GM21360 (cell line): Measurements from ENCODE around the gene ASB14.
"Not testable (repeated sequence)": the region's sequence is repeated elsewhere in the genome, so short reads cannot be mapped to it uniquely, and the experiment has no call there.

Source experiments
- ATAC-seq: cut with Tn5 transposase; IDR thresholded peaks from one replicate; pipeline ENCODE4 v1.9.1; 2021; ENCODE audit warnings: mild to moderate bottlenecking, moderate library complexity; ENCODE audit not compliant: unreplicated experiment

The ASB14 gene

DNA sequence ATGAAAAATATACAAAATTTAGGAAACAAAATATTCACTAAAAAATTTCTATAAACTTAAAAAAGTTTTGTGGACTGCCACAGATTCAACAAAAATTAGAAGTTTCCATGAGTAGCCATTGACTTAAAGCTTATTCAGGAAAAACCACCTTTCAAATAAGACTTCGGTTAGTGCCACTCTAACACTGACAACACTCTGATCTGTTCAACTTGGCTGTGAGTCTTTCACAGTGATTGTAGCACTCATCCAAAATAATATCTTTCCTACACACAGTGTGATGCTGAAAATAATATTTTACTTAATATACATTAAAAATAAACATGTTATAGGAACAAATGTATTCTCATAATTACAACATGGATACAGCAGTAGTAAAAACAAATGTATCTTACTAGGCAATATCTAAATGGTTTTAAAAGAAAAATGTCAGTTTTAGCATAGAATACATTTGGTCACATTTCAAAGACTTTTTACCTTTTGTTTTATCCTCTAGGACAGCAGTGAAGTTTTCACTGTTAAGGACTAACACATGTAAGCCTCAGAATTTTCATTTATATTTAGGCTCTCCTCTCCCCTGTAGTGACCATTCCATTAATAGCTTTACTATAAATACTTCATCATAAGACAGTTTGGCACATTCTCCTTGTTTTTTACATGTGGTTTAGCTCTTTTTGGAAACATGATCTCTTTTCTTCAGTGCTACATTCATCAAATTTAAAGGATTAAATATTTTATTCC, at the start of gene ASB14:
TSS of gene ASB14 (minus strand) at position 527 of the 738 bp plus-strand sequence. CDS start 652 bp downstream, outside the sequence.
- ATAC-seq = no peak

DNA sequence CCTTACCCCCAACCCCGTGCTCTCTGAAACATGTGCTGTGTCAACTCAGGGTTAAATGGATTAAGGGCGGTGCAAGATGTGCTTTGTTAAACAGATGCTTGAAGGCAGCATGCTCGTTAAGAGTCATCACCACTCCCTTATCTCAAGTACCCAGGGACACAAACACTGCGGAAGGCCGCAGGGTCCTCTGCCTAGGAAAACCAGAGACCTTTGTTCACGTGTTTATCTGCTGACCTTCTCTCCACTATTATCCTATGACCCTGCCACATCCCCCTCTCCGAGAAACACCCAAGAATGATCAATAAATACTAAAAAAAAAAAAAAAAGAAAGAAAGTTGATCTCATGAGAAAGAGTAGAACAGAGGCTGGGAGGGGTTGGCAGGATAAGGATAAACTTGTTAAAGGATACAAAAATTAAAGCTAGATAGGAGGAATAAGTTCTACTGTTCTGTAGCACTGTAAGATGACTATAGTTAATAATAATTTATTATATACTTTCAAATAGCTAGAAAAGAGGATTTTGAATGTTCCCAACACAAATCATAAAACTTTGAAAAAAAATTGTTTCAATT, 46.7 kb upstream of the ASB14 start:
- ATAC-seq = not testable (repeated sequence)

DNA sequence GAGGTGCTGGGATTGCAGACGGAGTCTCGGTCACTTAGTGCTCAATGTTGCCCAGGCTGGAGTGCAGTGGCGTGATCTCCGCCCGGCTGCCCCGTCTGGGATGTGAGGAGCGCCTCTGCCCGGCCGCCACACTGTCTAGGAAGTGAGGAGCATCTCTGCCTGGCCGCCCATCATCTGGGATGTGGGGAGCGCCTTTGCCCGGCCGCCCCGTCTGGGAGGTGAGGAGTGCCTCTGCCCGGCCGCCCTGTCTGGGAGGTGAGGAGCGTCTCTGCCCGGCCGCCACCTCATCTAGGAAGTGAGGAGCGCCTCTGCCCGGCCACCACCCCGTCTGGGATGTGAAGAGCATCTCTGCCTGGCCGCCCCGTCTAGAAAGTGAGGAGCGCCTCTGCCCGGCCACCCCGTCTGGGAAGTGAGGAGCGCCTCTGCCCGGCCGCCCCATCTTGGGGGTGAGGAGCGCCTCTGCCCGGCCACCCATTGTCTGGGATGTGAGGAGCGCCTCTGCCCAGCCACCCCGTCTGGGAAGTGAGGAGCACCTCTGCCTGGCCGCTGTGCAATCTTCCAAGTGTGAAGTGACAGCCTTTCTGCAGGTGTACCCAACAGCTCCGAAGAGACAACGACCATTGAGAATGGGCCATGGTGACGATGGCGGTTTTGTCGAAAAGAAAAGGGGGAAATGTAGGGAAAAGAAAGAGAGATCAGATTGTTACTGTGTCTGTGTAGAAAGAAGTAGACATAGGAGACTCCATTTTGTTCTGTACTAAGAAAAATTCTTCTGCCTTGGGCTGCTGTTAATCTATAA, 46.0 kb upstream of the ASB14 start:
- not testable (repeated sequence) for ATAC-seq

DNA sequence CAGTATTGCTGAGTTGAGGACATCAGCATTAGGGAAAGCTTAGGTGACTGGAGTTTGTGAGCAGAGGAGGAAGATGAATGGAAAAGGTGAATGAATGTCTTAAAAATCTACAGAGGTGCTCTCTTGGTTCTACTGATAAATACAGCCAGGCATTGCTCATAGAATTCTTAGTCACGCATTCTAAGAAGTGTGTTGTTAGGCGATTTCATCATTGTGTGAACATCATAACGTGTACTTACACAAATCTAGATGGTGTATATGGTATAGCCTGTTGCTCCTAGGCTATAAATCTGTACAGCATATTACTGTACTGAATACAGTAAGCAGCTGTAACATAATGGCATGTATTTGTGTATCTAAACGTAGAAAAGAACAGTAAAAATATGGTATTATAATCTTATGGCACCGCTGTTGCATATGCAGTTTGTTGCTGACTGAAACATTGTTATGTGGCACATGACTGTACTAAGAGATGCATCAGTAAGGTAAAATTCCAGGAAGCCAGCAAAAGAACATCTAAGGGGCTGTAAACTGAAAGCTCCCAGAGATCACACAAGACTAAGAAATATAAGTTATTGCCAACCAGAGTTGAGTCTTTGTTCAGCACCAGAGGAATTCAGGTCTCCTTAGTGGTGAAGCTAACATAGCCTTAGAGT, 42.9 kb upstream of the ASB14 start:
- ATAC-seq = no peak

DNA sequence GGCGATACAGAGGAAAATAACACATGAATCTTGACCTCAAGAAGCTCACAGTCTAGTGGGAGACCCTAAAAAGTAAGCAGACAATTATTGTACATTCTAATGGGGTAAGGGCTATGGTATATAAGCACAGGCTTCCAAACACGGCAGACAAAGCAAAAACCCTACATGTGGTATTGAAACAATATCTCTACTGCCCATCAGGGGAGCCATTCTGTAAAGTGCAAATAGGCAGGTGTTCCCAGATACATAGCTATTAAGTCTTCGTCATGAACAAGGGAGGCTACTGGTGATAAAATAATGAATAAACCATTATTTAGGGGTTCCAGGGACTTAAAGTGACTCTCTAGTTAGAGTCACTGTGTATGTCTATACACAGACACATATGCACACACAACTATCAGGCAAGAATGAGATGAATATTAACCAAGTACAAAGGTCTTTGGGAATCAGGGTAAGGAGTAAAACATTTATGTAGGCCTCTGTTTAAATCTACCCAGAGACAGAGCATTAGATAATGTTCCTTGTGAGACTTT, 38.7 kb upstream of the ASB14 start:
- ATAC-seq = no peak

DNA sequence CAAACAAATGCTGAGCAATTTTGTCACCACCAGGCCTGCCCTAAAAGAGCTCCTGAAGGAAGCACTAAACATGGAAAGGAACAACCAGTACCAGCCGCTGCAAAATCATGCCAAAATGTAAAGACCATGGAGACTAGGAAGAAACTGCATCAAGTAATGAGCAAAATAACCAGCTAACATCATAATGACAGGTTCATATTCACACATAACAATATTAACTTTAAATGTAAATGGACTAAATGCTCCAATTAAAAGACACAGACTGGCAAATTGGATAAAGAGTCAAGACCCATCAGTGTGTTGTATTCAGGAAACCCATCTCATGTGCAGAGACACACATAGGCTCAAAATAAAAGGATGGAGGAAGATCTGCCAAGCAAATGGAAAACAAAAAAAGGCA, 34.0 kb upstream of the ASB14 start:
- ATAC-seq = not testable (repeated sequence)

DNA sequence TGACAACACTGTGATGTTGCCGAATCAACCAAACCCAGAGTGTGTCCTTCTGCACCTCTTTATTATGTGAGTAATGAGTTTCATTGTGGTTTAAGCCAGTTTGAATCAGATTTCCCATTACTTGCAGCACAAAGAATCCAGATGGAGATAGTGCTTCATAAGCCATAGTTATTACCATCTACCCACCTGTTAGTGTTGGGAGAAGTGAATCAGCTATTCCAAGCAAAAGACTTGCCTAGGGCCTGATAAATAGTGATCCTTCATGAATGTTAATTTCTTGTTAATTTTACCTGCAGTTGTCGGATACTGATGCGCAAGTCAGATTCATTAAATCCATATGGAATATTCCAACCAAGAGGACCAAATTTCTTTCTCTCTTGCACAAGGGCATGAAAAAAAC, 21.7 kb upstream of the ASB14 start:
- no peak for ATAC-seq

DNA sequence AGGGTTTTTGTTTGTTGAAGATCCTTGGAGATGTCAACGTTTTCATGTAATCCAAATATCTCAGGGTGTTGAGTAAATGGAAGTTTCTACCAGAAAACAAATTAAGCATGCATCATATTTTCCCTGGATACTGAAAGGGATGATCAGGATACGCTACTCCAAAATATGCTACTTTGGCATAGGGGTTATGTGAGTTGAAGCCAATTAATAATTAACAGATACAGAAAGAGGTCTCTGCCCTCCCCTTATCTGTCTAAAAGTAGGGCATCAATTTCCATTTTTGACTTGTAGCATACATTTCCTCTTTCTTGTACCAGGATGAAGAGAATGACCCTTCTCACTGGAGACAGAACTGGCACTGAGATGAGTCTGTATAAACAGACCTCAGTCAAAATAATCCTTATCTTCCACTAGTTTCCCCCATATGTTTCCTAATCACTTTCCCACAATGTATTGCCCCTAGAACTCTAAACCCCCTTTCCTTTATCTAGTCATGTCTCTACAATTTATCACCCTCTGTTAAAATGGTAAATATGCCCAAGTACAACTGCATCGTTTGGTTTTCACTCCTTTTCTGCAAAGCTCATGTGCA, 17.4 kb upstream of the ASB14 start:
- ATAC-seq = no peak

DNA sequence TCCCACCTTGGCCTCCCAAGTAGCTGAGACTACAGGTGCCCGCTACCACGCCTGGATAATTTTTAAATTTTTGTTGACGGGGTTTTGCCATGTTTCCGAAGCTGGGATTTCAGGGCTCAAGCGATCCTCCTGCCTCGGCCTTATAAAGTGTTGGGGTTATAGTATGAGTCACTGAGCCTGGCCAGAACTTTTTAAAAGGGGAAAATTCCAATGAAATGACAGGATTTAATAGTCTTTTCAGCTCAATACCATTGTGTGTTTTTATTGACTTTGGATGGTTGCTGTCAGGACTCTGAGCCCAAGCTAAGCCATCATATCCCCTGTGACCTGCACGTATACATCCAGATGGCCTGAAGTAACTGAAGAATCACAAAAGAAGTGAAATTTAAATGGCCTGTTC, 11.0 kb upstream of the ASB14 start:
- ATAC-seq = not testable (repeated sequence)

DNA sequence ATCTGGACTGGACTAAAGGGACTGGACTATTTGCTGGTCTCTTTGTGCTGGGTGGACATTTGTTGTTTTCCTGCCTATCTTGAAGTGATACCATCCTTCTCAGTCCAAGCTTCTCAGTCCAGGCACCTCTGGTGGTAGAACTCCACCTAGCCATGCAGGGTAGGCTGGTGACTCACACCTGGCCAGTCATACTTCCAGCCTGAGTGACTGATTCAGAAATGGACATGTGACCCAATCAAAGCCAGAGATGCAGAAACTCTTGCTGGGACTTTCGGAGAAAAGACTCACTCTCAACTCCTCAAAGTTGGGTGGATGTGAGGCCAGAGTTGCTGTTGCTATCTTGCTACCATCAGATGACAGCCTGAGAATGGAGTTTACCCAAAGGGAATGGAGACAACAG, 5.6 kb upstream of the ASB14 start:
- ATAC-seq = no peak

DNA sequence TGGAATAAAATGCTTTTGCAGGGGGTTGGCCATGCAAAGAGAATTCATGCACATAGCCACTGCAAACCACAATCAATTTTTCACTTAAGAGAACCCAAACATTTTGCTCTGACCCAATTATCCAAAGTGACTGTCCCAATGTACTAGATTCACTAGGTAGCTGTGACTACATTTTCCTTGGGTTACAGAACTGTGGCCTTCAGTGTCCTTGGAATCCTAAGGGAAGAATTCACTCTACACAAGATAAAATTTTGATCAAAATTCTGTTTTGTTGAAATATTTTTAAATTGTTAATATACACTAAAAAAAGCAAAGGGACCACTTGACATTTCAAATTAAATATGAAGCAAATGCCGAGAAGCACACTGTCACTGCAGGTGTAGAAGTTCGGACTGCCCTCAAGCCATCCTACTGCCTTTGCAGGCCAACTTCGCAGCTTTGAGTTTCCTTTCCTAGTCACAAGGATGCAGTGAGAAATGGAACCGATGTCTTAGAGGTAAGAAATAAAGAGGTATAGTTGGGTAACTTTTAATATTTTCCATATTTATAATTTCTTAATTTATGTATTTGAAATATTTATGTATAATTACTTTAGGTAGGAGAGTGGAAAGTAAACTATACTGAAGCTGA, 527 bp upstream of the ASB14 start:
- no peak for ATAC-seq

DNA sequence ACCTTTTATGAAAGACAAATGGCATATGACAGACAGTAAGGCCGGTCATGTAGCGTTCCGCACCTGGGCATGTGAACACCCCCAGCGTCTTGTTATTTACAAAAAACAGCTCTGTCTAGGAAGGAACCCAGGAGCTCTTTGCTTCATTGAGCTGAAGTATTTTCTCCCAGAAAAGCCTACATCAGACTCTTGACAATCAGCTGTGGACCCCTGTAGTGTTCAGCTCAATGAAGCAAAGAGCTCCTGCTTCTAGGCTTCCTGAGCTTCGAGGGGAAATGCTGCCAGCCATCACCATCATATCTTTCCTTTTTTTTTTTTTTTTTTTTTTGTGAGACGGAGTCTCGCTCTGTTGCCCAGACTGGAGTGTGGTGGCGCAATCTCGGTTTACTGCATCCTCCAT, 4.1 kb downstream of the ASB14 start:
- no peak for ATAC-seq

DNA sequence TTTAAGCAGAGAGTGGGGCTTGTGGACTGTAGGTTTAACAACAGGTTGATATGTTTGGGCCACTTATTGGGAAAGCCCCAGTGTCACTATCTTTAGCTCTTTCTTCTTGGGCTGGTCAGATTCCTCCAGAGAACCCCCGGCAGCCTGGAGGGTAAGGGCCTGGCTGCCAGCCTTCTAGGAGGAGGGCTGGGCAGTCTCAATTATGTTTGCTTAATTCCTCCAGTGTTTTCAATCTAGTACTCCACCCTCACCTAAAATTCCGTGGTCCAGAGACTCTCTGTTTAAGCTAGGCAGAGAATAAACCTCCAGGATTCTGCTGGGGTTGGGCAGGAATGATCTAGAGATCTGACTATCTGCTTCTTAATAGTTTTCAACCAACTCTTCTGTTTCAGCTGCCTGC, 5.3 kb downstream of the ASB14 start:
- no peak for ATAC-seq

DNA sequence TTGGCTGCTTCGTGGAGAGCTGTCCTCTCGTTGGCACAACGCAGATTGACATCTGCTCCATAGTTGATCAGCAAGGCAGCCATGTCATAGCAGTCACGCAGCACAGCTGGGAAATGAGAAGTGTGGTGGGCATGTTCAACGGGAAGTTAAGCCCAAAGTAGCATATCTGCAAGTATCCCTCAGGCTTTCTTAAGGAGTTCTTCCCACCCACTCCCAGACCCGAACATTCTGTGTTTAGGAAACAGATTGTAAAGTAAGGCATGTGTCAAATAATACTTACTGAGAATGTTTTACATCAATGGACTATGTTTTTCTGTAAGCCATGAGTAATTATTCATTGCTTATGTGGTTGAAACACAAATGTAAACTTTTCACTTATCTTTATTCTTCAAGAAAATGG, 9.2 kb downstream of the ASB14 start:
- no peak for ATAC-seq

DNA sequence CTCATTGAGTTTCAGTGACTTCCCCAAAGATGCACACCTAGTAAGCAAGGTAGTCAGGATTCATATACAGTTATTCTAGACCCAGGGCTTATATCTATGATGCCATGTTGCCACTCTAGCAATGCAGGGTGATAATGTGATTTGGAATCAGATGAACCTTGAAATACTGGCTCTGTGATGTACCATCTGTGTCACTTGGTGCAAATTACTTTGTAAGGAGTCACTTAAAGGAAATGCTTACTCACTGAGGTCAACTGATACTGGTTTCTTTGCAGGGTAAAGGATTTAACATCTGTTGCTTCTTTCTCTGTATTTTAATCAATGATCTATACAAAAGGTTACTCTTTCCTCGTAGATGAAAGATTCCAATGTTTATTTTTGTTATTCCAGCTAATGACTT, 10.8 kb downstream of the ASB14 start:
- ATAC-seq = no peak

DNA sequence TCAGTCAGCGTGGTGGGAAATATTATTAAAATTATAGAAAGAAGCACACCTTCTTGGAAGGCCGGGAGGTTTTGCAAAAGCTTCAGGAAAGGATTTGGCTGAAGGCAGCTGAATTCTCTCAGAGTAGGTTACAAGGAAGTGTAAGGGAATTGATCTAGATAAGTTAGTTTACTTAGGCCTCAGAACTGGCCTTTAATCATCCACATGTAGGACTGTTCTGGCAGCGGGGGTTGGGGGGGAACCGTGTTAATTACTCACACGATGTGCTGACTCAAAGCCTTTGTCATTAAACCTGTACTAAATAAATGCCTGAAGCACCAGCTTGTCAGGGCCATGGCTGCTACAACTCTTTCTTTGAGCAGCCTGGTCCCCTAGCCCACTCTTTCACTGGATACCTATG, 12.8 kb downstream of the ASB14 start:
- no peak for ATAC-seq

DNA sequence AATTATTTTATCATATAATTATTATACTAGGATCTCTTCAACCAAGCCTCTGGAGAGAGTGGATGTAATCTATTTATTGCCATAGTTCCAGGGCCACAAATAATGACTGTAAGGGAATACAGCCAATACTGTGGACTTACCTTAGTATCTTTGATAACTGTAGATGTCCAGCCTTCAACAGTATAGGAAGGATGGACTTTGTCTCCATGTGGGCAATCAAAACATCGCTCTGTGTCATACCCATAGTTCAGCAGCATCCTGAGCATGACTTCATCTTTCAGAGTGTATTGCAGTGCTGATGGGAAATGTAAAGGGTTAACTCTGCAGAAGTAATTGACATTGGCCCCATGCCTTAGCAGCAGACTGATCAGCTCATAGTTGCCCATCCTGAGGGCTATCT, 14.2 kb downstream of the ASB14 start:
- ATAC-seq = no peak

DNA sequence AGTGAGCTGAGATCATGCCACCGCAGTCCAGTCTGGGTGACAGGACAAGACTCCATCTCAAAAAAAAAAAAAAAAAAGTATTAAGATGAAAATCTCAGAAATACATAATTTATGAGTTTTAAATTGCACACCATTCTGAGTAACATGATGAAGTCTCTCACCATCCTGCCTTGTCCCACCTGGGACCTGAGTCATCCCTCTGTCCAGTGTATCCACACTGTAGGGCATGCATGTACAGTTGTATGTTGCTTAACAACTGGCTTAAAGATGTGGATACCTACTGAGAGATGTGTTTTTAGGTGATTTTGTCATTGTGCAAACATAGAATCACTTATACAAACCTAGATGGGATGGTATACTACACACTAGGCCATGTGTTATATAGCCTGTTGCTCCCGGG, 17.1 kb downstream of the ASB14 start:
- no peak for ATAC-seq

DNA sequence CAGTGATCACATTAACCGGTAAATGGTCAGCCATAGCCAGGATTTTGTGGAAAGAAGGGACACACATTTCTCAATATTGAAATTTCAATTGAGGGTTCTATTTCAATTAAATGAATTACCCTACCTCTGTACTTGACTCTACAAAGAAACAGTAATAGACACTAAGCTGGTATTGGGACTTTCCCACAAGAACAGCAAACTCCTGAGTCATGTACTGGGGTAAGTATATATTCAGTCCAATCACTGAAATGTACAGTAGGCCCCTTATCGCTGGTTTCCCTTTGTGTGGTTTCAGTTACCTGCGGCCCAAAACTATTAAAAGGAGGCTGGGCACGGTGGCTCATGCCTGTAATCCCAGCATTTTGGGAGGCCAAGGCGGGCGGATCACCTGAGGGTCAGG, 17.6 kb downstream of the ASB14 start:
- no peak for ATAC-seq

DNA sequence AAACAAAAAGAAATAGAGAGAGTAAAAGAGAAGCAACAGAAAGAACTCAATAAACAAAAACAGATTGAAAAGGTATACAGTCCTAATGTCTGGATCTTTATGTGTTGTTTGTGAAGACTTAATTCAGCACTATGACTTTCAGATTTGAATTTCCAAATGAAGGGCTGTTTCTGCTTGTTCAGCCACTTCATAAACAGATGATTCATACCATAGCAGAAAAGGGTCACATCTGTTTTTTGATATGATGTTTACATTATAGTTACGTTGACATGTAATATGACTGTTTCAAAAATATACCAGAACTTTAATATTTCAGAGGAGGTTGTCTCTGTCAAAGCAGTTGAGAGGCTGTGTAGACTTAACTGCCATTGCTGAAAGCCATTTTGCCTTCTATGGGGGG, 24.1 kb downstream of the ASB14 start:
- ATAC-seq = no peak
